Suppressor macrophage treated with lipopolysaccharide for 4 hours (primary cell): ENCODE measurements around the gene COX14.
"Not testable (repeated sequence)": the region's sequence is repeated elsewhere in the genome, so short reads cannot be mapped to it uniquely, and the experiment has no call there.

ENCODE experiments used
- DNase-seq: peaks from one replicate; pipeline ENCODE4 v3.0.0-alpha.2; 2020

The COX14 gene

GRCh38 chr12:50111693-50112455 is at the start of gene COX14:
Gene COX14, plus strand, starts transcription at chr12:50112236. Its CDS starts 7,808 bp downstream, at chr12:50120044.
- DNase-seq: peak; percentile 100

GRCh38 chr12:50062728-50063460 is 49.1 kb upstream of the COX14 start:
- DNase-seq: no peak

- no peak for DNase-seq
Measured at GRCh38 chr12:50065726-50066310, 46.2 kb upstream of the COX14 start.

- peak; percentile 70 for DNase-seq
Measured at GRCh38 chr12:50066402-50066801, 45.6 kb upstream of the COX14 start.

- DNase-seq: no peak
Measured at GRCh38 chr12:50069069-50069468, 43.0 kb upstream of the COX14 start.

- DNase-seq: peak; percentile 39
Measured at GRCh38 chr12:50069539-50069938, 42.5 kb upstream of the COX14 start.

- peak; percentile 88 for DNase-seq
Measured at GRCh38 chr12:50070314-50071060, 41.5 kb upstream of the COX14 start.

- no peak for DNase-seq
Measured at GRCh38 chr12:50072198-50072907, 39.7 kb upstream of the COX14 start.

- no peak for DNase-seq
Measured at GRCh38 chr12:50073206-50073605, 38.8 kb upstream of the COX14 start.

GRCh38 chr12:50073712-50074111 is 38.3 kb upstream of the COX14 start:
- DNase-seq: no peak

- peak; percentile 86 for DNase-seq
Measured at GRCh38 chr12:50074936-50075807, 36.9 kb upstream of the COX14 start.

- DNase-seq: no peak
Measured at GRCh38 chr12:50075808-50076170, 36.2 kb upstream of the COX14 start.

- DNase-seq: no peak
Measured at GRCh38 chr12:50077099-50077498, 34.9 kb upstream of the COX14 start.

- no peak for DNase-seq
Measured at GRCh38 chr12:50078281-50078680, 33.8 kb upstream of the COX14 start.

- no peak for DNase-seq
Measured at GRCh38 chr12:50079771-50080170, 32.3 kb upstream of the COX14 start.

- no peak for DNase-seq
Measured at GRCh38 chr12:50081096-50081808, 30.8 kb upstream of the COX14 start.

GRCh38 chr12:50082644-50083043 is 29.4 kb upstream of the COX14 start:
- DNase-seq: no peak

- no peak for DNase-seq
Measured at GRCh38 chr12:50083301-50083700, 28.7 kb upstream of the COX14 start.

- not testable (repeated sequence) for DNase-seq
Measured at GRCh38 chr12:50084409-50084774, 27.6 kb upstream of the COX14 start.

- peak; percentile 90 for DNase-seq
Measured at GRCh38 chr12:50084775-50085614, 27.0 kb upstream of the COX14 start, which contains the start of gene SMARCD1. Gene SMARCD1, plus strand, starts transcription at chr12:50085342. Its CDS starts 28 bp downstream, at chr12:50085370.
